HG02623 (cell line): ENCODE results near the gene LINC01488.

Source experiments
- ATAC-seq: cut with Tn5 transposase; IDR thresholded peaks from one replicate; pipeline ENCODE4 v1.9.1; 2021; ENCODE audit warnings: moderate library complexity; ENCODE audit not compliant: unreplicated experiment

Gene LINC01488

DNA sequence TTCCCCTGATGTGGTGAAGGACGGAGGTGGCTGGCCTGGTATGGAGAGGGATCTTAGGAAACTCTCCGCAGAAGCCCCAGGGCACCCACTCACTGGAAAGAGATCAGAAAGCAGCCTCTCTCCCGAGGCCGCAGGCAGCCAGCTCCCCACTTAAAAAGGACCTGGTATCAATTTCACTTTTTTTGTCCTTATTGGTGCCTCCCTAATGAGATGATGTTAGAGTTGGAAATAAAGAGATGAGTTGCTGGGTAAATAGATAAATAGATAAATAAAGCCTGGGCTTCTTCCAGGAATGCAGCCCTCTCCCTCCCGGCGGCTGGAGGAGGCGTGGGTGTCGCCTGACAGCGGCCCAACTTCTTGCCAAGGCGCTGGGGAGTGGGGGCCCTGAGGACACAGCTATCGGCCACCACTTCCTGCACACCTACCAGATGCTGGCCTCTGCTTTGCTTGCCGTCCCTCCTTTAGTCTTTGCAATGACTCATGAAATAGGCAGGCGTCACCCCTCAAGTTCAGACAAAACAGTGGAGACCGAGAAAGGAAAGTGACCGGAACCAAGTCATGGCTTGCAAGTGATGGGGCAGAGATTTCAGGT, 42.9 kb downstream of the LINC01488 start:
- ATAC-seq = no peak

DNA sequence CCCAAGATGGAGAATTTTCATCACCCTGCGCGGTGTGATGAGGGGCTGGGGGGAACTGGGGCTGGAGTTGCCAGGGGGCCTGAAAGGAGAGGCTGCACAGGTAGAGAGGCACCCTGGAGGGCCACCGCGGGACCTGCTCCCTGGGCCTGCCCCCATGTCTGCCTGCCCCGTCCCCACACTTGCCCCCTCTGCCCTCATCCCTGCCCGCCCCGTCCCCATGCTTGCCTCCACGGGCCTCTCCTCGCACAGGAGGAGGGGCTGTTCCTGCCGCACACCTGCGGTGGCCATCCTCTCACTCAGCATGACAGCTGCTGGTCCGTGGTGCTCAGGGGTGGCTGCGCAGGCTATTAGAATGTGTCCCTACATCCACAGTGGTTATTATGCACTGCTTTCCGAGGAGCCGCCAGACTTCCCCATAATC, 43.5 kb downstream of the LINC01488 start:
- ATAC-seq = no peak

DNA sequence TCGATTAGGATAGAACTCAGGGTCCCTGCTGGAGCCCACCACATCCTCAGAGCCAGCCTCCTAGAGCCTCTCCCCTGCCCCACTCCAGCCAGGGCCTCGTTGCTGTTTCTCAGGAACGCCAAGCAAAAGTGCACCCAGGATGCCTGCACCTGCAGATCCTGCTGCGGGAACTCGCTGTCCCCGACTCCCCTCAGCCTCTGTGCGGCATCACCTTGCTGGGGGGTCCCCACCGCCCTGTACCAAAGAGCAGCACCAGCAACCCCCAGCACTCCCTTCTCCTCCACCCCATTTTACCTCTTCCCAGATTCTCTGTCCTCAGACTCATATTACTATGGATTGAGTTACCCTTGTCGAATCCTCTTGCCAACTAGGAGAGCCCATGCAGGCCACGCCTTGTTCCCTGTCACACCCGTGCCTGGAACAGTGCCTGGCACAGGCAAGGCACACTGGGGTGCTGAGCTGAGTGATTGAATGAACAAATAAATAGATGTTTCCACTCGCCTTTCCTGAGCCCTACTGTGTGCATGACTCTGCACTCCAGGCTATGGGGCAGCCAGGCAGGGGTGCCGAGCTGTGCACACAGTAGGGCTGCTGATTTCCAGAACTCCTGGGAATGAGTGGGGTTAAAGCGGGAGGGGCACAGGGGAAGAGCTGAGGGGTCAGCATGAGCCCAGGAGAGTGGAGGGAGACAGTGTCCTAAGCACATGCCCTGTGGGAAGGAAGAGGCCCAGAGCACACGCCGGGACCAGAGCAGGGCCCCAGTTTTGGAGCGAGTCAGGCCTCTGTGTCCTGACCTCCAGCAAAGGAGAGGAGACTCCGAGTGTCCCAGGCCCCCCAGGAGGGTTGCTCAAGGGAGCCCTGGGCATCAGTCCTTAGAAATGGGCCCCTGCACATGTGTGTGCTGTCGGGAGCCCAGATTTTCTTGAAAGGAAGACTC, 44.3 kb downstream of the LINC01488 start:
- ATAC-seq = no peak

- ATAC-seq = no peak
Observed at GRCh38 chr11:69526453-69526810, 45.0 kb downstream of the LINC01488 start.

DNA sequence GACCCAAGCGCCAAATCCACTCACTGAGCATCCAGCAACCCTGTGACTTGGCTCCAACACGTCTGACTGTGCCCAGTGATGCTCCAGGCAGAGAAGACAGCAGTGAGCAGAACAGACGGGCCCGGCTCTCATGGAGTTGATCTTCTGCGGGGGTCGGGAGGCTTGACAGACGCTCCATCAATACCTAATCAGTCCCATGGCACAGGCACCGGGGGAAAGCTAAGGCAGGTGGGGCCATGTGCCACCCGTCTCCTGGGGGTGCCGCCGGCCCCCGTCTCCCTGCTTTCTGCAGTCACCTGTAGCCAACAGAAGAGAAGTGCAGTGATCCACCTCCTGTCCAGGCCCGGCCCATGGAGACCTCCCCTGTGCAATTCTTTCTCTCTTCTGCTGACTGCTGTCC, 47.5 kb downstream of the LINC01488 start:
- ATAC-seq = no peak

GRCh38 chr11:69530278-69531070, 49.0 kb downstream of the LINC01488 start:
- ATAC-seq = no peak

DNA sequence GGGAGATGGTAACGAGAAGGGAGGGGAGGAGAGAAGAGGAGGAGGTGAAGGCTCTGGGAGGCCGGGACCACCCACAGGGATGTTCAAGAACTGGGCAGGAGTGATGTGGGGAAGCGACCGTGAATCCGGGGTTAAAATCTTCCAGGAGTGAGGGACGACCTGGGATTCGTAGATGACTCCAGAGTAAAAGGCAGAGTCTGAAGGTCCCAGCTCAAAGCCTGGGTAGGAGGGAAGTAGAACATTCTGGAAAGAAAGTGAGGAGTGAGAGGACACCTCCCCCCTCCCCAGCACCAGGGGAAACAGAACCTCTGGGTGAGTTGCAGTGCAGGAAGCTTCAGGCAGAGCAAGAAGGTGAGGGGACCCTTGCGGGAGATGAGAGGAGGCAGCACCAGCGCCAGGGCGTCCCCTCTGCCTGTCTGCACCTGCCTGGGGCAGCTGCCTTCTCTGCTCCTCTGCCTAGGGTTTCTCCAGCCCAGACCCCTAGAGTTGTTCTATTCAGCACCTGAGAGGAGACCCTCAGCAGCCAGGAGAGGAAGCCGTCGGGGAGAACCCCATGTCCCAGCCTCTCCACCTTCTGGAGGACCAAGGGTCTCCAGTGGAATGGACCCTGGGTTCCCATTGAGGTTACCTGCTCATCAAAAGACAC, 49.7 kb downstream of the LINC01488 start:
- no peak for ATAC-seq

GRCh38 chr11:69531717-69532088, 50.2 kb downstream of the LINC01488 start:
- ATAC-seq = no peak

DNA sequence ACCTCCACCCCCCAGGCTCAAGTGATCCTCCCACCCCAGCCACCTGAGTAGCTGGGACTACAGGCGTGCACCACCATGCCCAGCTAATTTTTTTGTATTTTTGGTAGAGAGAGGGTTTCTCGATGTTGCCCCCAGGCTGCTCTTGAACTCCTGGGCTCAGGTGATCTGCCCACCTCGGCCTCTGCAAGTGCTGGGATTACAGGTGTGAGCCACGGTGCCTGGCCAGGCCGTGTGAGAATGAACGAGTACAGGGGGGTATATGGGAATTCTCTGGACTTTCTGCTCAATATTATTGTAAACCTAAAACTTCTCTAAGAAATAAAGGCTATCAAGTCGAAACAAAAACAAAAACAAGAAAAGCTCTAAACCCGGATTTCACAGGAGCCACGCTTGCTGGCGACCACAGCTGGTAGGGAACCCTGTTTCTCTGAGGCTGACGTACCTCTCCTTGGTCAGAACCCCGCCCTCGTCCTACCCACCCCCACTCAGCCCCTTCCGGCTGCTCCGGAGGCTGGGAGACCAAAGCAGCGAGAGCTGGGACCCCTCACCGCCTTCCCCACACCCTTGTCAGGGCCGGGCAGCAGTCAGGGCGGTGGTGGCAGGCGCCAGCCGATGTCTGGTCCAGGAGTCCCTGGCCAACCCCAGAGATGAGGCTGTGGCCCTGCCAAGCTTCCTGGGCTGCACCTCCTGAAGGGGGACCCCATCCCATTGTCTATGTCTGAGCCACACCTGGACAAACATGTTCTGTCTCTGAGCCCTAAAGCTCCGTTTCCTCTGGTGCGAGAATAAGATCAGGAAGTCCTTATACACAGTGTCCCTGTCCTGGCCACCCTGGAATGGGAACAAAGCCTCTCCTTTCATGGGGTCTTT, 52.1 kb downstream of the LINC01488 start:
- no peak for ATAC-seq

DNA sequence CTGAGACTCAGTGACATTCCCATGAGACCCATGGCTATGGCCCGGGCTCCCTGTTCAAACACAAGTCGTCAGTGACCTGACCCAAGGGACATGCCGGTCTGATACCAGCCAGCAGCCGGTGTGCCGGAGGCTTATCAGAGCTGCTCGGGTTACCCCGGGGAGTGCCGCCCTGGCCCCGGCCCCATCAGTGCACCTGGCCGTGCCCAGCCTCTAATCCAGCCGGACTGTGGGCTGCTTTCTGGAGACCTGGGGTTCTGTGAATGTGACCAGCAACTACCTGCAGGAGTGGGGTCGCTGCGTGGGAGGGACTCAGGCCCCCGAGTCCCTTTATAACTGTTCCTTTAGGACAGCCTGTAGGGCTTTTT, 52.7 kb downstream of the LINC01488 start:
- ATAC-seq = no peak

DNA sequence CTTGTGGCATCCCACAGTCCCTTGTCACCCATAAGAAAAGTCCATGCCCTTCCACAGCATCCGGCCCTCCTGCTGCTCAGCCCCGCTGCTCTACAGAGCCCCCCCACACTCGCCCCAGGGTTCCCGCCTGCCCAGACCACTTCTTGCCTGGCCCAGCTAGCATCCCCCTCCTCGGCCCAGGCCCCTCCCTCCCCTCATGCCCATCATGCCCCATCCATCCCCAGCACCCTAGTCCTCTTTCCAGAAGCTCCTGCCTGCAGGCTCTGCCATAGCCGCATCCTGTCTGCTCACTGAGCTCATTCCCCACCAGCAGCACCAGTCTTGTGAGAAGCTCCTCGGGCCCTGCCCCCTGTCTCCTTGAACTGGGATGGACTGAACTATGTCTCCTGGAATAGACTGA, 54.4 kb downstream of the LINC01488 start:
- ATAC-seq = no peak

DNA sequence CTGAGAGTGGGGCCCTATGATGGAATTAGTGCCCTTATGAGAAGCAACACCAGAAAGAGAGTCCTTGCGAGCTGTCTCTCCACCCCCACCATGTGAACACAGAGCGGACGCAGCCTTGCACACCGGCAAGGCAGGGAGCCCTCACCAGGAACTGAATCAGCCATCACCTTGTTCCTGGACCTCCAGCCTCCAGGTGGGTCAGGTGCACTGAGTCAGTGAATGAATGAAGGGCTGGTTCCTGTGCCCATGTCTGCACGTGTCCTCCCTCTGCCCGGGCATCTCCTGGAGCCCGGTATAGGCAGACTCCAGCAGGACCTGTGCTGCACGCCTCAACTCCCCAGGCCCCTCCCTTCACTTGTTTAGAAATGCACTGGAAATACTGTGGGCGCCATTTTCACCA, 54.9 kb downstream of the LINC01488 start:
- ATAC-seq = no peak

DNA sequence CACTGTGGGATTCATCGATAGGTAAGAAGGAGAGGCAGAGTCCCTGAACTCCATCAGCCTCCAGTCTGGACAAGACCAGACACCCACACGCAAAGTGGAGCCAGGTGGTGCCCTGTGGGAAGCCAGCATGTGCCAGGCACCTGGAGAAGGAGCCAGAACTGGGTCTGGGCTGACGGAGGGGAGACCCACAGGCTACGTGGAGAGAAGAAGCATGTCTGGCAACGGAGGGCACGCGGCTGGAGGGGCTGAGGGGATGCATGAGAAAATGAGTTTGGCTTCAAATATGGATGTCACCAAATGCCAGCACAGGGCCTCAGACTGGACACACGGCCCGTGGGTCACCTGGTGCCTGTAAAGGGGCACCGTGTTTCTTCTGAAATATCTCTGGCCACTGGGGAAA, 55.7 kb downstream of the LINC01488 start:
- ATAC-seq = no peak

GRCh38 chr11:69537855-69538640, 56.6 kb downstream of the LINC01488 start:
- no peak for ATAC-seq

- ATAC-seq = no peak
Observed at GRCh38 chr11:69538854-69539253, 57.4 kb downstream of the LINC01488 start.

DNA sequence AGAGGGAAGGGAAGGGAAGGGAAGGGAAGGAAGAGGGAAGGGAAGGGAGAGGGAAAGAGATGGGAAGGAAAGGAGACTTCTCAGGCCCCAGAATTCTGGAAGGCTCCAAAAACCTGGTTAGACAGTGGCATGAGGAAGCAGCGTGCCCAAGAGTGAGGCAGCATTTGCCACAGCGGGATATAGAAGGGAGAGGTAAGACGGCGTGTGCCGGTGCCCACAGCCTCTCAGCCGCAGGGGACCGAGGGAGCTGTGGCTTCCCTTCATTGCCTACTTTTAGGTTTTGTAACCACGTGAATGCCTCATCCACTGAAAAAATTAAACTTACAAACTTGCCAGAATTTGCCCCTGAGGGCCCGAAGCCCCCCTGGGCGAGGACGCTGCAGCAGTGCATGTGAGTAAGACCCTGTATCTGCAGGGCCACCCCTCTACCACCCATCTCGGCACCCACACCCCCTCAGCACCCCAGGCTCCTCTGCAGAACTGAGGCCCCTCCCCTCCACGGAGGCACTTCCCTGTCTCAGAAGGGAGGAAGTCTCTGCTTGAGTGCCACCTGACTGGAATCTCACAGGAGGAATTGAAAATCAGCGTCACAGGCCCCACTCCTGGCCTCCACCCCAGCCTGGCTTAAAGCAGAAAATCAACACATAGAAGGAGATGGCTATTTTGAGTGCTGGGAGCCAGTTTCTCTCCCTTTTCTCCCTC, 58.1 kb downstream of the LINC01488 start:
- no peak for ATAC-seq

DNA sequence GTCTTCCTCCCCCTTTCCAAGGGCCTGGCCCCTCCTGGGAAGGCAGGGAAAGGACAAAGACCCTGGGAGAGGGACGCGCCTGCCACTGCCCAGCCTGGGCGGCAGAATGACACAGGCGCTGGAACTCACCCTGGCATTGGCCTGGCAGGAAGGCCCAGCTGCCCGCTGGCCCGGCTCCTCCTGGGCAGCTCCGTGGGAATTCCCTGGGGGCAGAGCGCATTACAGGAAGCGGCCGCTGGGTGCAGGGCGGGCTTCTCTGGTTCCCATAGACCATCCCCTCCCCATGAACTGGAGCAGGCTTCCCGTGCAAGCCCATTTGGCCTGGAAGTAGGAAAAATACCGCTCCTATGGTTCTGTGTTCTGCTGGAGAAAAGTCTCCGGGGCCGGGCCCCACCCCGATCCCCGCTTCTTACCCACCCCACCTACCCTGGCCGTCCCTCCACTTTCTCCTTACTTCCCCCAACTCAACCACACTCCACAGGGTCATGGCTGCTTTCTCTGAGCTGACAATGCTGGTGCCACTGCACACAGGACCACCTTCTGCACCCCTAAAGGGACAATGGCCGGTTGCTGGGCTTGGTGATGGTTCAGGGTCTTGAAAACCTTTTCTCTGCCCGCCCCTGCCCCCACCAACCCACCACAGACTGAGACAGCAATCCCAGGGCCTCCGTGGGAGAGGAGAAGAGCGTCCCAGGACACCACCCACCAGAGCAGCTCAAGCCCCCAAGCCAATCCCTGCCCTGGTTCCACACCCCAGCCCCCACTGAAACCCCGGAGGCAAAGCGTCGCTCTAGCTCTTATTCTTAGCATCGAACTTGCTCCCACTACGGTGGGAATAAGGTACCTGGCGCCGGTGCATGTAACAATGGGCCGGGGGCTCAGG, 58.9 kb downstream of the LINC01488 start:
- ATAC-seq = no peak

DNA sequence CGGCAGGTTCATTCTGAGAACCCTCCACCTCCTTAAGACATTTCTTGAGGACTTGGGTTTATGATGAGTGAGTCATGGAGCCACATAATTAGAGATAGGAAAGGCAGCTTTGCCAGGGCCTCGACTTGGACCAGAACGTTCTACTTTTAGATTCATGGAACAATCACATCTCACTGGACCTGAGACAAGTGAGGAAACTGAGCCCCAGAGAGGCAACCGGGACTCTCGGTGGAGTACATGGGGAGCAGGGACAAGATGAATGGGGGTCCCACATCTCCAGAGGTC, 59.5 kb downstream of the LINC01488 start:
- ATAC-seq = no peak
